ENCODE measurements around the gene CHD3. TPM values are rescaled to one million over a fixed set of nuclear protein-coding genes. Genes with fewer than 3 reads are reported as not detected.

Gene CHD3
- polyA plus RNA-seq, 2 of the 4 experiments (the other 2 are of a cell fraction) = 56.3 to 111 TPM

DNA sequence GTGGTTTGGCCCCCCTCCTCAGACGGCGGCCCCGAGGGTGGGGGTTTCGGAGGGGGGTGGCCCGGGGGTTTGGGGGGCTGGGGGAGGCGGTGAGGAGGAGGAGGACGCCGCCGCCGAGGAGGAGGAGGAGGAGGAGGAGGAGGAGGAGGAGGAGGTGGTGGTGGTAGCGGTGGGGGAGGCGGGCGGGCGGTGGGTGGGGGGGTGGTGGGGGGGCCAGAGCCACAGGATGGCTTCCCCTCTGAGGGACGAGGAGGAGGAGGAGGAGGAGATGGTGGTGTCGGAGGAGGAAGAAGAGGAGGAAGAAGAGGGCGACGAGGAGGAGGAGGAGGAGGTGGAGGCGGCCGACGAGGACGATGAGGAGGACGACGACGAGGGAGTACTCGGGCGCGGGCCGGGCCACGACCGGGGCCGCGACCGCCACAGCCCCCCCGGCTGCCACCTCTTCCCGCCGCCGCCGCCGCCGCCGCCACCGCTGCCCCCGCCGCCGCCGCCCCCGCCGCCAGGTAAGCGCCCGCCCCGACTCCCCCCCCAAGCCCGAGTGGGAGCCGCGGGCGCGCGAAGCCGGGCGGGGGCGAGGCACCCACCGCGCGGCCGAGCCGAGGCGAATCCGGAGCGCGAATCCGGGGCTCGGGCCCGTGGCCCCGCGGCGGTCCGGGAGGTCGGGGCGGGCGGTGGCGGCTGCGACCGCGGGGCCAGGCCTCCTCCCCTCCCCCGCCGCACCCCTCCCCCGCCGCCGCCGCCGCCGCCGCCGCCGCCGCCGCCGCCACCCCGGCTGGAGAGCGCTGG is 3.8 kb upstream of the CHD3 start:
- POLR2A ChIA-PET = interaction anchor here (0.6 to 1.8 kb wide), 4 partner anchors 28 to 1954 kb away, joined by 3 to 8 read pairs (median 6); partner anchors contain the start of gene NAA38
- under 1% methylated on average over 32 of the region's 100 CpGs for WGBS (ENCODE audit: missing lambda C conversion rate)

DNA sequence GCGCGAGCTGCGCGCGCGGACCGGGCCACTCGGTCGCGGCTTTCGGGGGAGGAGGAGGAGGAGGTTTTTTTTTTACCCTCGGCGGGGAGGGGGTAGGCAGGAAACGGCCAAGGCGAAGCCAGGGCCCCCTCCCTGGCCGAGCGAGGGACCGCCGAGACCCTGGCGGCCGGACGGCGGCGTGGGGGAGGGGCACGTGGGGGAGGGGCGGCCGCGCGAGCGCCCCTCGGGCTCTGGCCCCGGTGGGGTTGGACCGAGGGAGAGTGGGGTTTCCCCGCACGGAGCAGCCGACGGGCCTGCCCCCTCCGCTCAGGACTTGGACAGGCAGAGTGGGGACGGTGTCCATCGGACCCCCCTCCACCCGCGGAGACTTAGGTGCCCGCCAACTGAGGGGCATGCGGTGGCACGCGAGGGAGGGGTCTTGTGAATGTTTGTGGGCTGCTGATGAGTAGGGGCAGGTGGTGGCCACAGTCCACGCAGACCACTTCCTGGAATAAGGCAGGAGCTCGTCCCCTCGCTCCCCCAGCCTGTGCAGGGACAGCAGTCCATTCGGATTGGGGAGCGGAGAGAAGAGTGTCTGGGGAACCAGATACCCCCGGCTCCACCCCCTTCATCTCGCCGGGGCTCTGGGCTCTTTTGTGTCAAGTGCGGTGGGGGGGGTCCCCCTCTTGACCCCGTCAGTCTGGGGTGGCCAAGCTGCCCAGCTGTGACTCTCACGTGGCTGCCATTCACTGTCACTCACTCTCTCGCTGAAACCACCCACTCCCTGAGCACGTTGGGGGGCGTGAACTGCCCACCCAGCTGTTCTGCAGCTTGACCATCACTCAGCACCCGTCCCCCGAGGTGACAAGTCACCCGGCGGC is 3.0 kb upstream of the CHD3 start:
- DNase-seq (ENCODE audit: low read depth in 1 of 2, low spot score in 1 of 2) (peak; percentile 48 to 73), FAIRE-seq (no peak), ATAC-seq (peak; percentile 4 to 29; a peak in 3 of 6 replicates)
- peaks cover 38% of the 10 kb centered on the region for H3K4me1 ChIP-seq
- H3K27ac ChIP-seq = peak overlapping the region; percentile 98
- CTCF ChIA-PET = interaction anchor here (0.6 to 1.4 kb wide), 6 partner anchors 13 to 189 kb away, joined by 3 to 7 read pairs (median 4); no protein-coding TSS in a partner anchor
- under 1% methylated on average over 27 of the region's 64 CpGs for WGBS (ENCODE audit: missing lambda C conversion rate)
- no peaks in the 10 kb centered on the region for H3K9me3 ChIP-seq
- POLR2A ChIA-PET = interaction anchor here (0.5 to 1.8 kb wide), 7 partner anchors 9 to 386 kb away, joined by 3 to 8 read pairs (median 3); partner anchors contain the start of genes NAA38 and RNF227
- peak overlapping the region; percentile 92 for H3K4me2 ChIP-seq
- peak overlapping the region; percentile 70 for H3K4me3 ChIP-seq
- TF ChIP-seq, protein P1, sequence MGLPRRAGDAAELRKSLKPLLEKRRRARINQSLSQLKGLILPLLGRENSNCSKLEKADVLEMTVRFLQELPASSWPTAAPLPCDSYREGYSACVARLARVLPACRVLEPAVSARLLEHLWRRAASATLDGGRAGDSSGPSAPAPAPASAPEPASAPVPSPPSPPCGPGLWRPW (IDR thresholded peaks at IDR 0.05) = no peak
- TF ChIP-seq, protein P2, sequence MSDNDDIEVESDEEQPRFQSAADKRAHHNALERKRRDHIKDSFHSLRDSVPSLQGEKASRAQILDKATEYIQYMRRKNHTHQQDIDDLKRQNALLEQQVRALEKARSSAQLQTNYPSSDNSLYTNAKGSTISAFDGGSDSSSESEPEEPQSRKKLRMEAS (IDR thresholded peaks at IDR 0.05) = peak; percentile 88
- TF ChIP-seq, protein P3, sequence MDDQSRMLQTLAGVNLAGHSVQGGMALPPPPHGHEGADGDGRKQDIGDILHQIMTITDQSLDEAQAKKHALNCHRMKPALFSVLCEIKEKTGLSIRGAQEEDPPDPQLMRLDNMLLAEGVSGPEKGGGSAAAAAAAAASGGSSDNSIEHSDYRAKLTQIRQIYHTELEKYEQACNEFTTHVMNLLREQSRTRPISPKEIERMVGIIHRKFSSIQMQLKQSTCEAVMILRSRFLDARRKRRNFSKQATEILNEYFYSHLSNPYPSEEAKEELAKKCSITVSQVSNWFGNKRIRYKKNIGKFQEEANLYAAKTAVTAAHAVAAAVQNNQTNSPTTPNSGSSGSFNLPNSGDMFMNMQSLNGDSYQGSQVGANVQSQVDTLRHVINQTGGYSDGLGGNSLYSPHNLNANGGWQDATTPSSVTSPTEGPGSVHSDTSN (IDR thresholded peaks at IDR 0.05) = no peak; the same call in 1 of the 2 replicates
- TF ChIP-seq, protein P4, sequence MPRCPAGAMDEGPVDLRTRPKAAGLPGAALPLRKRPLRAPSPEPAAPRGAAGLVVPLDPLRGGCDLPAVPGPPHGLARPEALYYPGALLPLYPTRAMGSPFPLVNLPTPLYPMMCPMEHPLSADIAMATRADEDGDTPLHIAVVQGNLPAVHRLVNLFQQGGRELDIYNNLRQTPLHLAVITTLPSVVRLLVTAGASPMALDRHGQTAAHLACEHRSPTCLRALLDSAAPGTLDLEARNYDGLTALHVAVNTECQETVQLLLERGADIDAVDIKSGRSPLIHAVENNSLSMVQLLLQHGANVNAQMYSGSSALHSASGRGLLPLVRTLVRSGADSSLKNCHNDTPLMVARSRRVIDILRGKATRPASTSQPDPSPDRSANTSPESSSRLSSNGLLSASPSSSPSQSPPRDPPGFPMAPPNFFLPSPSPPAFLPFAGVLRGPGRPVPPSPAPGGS (IDR thresholded peaks at IDR 0.05) = 0 out of 3 replicates have a peak, but pooled peaks have one; percentile 18
- no peak for TF ChIP-seq MAFK (IDR thresholded peaks at IDR 0.05; ENCODE audit: partially characterized antibody)
- TF ChIP-seq TP53 (CRISPR knock-in tag; IDR thresholded peaks at IDR 0.05) = no peak
- peak; percentile 72 for TF ChIP-seq CHD2 (IDR thresholded peaks at IDR 0.05; ENCODE audit: low read length, partially characterized antibody)
- no peak for TF ChIP-seq PHF8 (IDR thresholded peaks at IDR 0.05; ENCODE audit: borderline replicate concordance, low read depth)
- TF ChIP-seq RAD21 (conservative IDR thresholded peaks at IDR 0.05 in 1 of 2, IDR thresholded peaks at IDR 0.05 in 1 of 2) = 0 out of 5 replicates have a peak, but pooled peaks of 1 of the 2 experiments have one; percentile 9
- TF ChIP-seq POLR2A (IDR thresholded peaks at IDR 0.05; ENCODE audit: low read length) = peak; percentile 51
- 0 out of 2 replicates have a peak, but pooled peaks have one; percentile 11 for TF ChIP-seq GATA3 (IDR thresholded peaks at IDR 0.05; ENCODE audit: borderline replicate concordance)
- TF ChIP-seq EP300 (IDR thresholded peaks at IDR 0.05) = peak in 1 of 2 experiments; percentile 36; a peak in 1 of 5 replicates
- TF ChIP-seq CEBPB (IDR thresholded peaks at IDR 0.05) = no peak
- peak; percentile 67 to 69 for TF ChIP-seq JUN (IDR thresholded peaks at IDR 0.05)
- TF ChIP-seq, protein P5, sequence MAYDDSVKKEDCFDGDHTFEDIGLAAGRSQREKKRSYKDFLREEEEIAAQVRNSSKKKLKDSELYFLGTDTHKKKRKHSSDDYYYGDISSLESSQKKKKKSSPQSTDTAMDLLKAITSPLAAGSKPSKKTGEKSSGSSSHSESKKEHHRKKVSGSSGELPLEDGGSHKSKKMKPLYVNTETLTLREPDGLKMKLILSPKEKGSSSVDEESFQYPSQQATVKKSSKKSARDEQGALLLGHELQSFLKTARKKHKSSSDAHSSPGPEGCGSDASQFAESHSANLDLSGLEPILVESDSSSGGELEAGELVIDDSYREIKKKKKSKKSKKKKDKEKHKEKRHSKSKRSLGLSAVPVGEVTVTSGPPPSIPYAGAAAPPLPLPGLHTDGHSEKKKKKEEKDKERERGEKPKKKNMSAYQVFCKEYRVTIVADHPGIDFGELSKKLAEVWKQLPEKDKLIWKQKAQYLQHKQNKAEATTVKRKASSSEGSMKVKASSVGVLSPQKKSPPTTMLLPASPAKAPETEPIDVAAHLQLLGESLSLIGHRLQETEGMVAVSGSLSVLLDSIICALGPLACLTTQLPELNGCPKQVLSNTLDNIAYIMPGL (CRISPR knock-in tag; IDR thresholded peaks at IDR 0.05; ENCODE audit: borderline replicate concordance) = no peak
- TF ChIP-seq HEYL (CRISPR knock-in tag; IDR thresholded peaks at IDR 0.05) = no peak

More for the DNA sequence above, 3.8 kb upstream of the CHD3 start:
- DNase-seq (ENCODE audit: low read depth in 1 of 2, low spot score in 1 of 2) (no peak), ATAC-seq (no peak), FAIRE-seq (no peak)
- CTCF ChIA-PET = interaction anchor here (0.6 to 2.6 kb wide), 2 partner anchors 23 to 190 kb away, joined by 3 to 15 read pairs; no protein-coding TSS in a partner anchor
- Histone ChIP-seq H3K9me3 (no peaks in the 10 kb centered on the region), H3K4me3 (peak overlapping the region; percentile 70), H3K27ac (peak overlapping the region; percentile 98), H3K4me1 (peaks cover 35% of the 10 kb centered on the region), H3K4me2 (peak overlapping the region; percentile 92)
- TF ChIP-seq MYC (IDR thresholded peaks at IDR 0.05; ENCODE audit: borderline replicate concordance, low read length) (no peak), POLR2A (IDR thresholded peaks at IDR 0.05; ENCODE audit: low read length) (peak; percentile 31)
- TF ChIP-seq, protein P5 (CRISPR knock-in tag; IDR thresholded peaks at IDR 0.05; ENCODE audit: borderline replicate concordance) = no peak
- TF ChIP-seq, protein P4 (IDR thresholded peaks at IDR 0.05) = peak; percentile 24; the same call in 1 of the 3 replicates
